HL-60 (cell line): ENCODE data around the gene MYO9B.

Source experiments
- CTCF ChIP-seq: IDR thresholded peaks from one replicate; pipeline ENCODE4 v1.5.1; 2011; ENCODE audit warnings: low read length, control low read depth, inconsistent platforms; ENCODE audit not compliant: insufficient read depth
- POLR2AphosphoS5 ChIP-seq: IDR thresholded peaks from 2 replicates; pipeline ENCODE4 v1.6.1; 2012; ENCODE audit warnings: low read depth

- no peak for TF ChIP-seq CTCF
- TF ChIP-seq POLR2AphosphoS5: no peak
These were observed 159.3 kb downstream of the MYO9B start for GRCh38 chr19:17234911-17235299.
